Measurements from ENCODE around the gene HEPACAM2. TPM values are rescaled to one million over a fixed set of nuclear protein-coding genes. Genes with fewer than 3 reads are reported as not detected.

The HEPACAM2 gene
- total and polyA plus RNA-seq, 2 of the 8 experiments (the other 6 are each of a cell fraction or from before 2014, with no cell fraction given) = not detected

DNA sequence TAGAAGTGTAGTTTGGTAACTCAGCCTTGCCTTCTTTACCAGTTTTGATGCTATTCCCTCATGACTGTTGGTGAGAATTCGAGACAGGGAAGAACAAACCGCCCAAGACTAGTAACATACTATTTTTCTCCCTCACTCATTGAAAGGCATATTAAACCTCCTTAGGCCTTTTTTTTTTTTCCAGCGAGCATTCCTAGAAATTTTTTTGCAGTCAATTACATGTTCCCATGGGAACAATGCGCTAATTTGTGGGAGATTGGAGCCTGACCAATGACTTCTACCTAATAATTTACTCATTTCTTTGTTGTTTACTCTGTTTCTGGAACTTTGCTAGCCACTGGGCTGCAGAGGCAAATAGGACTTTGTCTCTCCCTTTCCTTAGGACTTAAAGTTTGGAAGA lies 11.9 kb upstream of the HEPACAM2 start (continued):
- TF ChIP-seq CHD7 (IDR thresholded peaks at IDR 0.05; ENCODE audit: insufficient replicate concordance, low read length) (no peak), EGR1 (IDR thresholded peaks at IDR 0.05; ENCODE audit: borderline replicate concordance, low read depth, low read length) (no peak), CHD2 (IDR thresholded peaks at IDR 0.05; ENCODE audit: low read length) (no peak), PHF8 (conservative IDR thresholded peaks at IDR 0.05; ENCODE audit: low read depth, low read length) (no peak), ATF2 (IDR thresholded peaks at IDR 0.05; ENCODE audit: low read length) (no peak)
- TF ChIP-seq, protein P1, sequence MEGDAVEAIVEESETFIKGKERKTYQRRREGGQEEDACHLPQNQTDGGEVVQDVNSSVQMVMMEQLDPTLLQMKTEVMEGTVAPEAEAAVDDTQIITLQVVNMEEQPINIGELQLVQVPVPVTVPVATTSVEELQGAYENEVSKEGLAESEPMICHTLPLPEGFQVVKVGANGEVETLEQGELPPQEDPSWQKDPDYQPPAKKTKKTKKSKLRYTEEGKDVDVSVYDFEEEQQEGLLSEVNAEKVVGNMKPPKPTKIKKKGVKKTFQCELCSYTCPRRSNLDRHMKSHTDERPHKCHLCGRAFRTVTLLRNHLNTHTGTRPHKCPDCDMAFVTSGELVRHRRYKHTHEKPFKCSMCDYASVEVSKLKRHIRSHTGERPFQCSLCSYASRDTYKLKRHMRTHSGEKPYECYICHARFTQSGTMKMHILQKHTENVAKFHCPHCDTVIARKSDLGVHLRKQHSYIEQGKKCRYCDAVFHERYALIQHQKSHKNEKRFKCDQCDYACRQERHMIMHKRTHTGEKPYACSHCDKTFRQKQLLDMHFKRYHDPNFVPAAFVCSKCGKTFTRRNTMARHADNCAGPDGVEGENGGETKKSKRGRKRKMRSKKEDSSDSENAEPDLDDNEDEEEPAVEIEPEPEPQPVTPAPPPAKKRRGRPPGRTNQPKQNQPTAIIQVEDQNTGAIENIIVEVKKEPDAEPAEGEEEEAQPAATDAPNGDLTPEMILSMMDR (IDR thresholded peaks at IDR 0.05; ENCODE audit: control extremely low read depth in 1 of 3, insufficient read depth in 1 of 3, low read depth in 1 of 3, low read length in 3 of 3) = no peak
- TF ChIP-seq, protein P2, sequence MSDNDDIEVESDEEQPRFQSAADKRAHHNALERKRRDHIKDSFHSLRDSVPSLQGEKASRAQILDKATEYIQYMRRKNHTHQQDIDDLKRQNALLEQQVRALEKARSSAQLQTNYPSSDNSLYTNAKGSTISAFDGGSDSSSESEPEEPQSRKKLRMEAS (IDR thresholded peaks at IDR 0.05) = no peak
